ENCODE data around the gene EVA1A. TPM values are rescaled to one million over a fixed set of nuclear protein-coding genes. Genes with fewer than 3 reads are reported as not detected.

Gene EVA1A
- total and polyA plus RNA-seq, 12 donors, result 0.17 to 3.4 (median 0.99) TPM

DNA sequence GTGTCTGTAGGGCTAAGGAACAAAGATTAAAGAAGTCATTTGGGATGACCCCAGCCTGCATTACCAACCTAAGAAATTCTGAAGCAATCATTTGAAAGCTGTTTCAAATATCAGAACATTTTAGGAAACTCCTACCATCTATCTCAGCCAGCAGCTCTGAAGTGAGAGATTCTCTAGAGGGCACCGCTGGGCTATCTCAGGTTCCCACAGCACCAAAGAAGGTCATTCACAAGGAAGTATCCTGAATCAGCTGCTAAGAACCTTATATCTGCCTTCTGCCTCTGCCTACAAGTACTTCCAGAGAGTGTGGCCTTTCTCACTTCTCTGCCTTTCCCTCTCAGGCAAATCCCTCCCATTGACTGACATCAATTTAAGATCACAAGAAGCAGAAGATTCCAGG lies 13.4 kb upstream of the EVA1A start:
- Histone ChIP-seq H3K4me1 (peaks cover 0 to 8% (median 3%) of the 10 kb centered on the region in 9 donors), H3K27ac (no peak overlapping the region), H3K36me3 (no peaks in the 10 kb centered on the region), H3K27me3 (no peaks in the 10 kb centered on the region), H3K9me3 (peaks cover 0 to 10% (median 0%) of the 10 kb centered on the region in 11 donors), H3K4me3 (no peak overlapping the region)
- ATAC-seq (no peak), DNase-seq (no peak)
- TF ChIP-seq, protein P1, sequence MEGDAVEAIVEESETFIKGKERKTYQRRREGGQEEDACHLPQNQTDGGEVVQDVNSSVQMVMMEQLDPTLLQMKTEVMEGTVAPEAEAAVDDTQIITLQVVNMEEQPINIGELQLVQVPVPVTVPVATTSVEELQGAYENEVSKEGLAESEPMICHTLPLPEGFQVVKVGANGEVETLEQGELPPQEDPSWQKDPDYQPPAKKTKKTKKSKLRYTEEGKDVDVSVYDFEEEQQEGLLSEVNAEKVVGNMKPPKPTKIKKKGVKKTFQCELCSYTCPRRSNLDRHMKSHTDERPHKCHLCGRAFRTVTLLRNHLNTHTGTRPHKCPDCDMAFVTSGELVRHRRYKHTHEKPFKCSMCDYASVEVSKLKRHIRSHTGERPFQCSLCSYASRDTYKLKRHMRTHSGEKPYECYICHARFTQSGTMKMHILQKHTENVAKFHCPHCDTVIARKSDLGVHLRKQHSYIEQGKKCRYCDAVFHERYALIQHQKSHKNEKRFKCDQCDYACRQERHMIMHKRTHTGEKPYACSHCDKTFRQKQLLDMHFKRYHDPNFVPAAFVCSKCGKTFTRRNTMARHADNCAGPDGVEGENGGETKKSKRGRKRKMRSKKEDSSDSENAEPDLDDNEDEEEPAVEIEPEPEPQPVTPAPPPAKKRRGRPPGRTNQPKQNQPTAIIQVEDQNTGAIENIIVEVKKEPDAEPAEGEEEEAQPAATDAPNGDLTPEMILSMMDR (IDR thresholded peaks at IDR 0.05), result no peak
- intact Hi-C loops (cut with DNase I), result no loop called here
- WGBS, 2 donors, result 78 to 89% methylated on average over 1 of the region's 1 CpG

DNA sequence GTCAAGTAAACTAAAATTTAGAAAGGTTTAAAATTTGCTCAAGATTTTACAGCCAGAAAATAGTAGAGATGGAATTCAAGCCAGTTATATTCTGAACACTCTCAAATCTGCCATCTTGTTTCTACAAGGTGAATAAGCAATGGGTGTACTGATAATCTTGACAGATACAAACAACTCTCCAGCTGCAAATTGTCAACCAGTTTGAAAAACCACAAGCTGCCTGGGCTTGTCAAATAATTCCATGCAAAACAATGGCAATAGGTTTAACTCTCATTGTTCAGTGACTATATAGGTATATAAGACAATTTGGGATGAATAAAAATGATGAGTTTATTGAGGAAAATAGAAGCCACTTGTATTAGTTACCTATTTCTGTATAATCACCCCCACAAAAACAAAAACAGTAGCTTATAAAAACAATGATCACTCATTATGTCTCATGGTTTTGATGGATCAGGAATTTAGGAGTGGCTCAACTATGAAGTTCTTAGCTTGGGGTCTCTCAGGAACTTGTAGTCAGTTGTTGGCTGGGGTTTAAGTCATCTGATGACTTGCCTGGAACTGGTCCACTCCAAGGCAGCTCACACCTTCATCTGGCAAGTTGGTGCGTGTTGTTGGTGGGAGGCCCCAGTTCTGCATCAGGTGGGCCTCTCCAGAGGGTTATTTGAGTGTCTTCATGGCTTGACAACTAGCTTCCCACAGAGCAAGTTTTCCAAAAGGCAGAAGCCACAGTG lies 12.6 kb upstream of the EVA1A start:
- DNase-seq, result no peak
- Histone ChIP-seq H3K27me3 (no peaks in the 10 kb centered on the region), H3K4me3 (no peak overlapping the region), H3K36me3 (no peaks in the 10 kb centered on the region), H3K9me3 (peaks cover 0 to 10% (median 0%) of the 10 kb centered on the region in 11 donors), H3K27ac (no peak overlapping the region), H3K4me1 (peaks cover 0 to 8% (median 3%) of the 10 kb centered on the region in 9 donors)
- WGBS, 2 donors, result 90 to 93% methylated on average over 1 of the region's 1 CpG
- intact Hi-C loops (cut with DNase I), result no loop called here
- TF ChIP-seq, protein P1 (IDR thresholded peaks at IDR 0.05), result no peak
- no peak for ATAC-seq

DNA sequence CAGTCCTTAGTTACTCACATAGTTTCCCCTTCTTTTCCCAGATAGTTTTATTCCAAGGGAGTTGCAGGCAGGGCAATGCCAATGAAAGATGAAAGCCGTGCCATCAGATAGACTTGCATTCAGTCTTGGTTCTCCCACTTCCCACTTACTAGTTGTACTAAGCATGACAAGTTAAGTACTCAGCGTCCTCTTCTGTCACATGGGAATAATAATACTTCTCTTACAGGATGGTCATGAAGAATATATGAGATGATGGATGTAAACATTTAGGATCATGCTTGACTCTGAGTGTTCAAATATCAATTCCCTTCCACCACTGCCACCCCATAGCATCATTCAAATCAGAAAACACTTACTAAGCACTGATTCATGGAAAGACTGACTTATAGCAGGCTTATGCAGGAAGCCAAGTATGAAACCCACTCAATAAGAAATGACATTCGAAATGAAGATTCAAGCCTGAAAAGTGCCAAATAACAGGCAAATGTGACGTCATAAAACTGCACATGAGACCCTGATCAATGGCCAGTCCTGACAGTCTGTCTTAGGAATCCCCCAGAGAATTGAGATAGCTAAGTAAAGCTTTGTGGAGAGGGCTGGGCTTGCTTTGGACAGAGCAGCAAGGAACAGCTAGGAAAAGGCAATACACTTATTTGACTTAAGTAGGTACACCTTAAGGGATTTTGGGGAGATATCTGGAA lies 11.1 kb upstream of the EVA1A start:
- intact Hi-C loops (cut with DNase I), result no loop called here
- Histone ChIP-seq H3K9me3 (peaks cover 0 to 10% (median 0%) of the 10 kb centered on the region in 11 donors), H3K27ac (no peak overlapping the region), H3K36me3 (no peaks in the 10 kb centered on the region), H3K27me3 (no peaks in the 10 kb centered on the region), H3K4me3 (no peak overlapping the region), H3K4me1 (peaks cover 0 to 8% (median 3%) of the 10 kb centered on the region in 9 donors)
- no peak for ATAC-seq
- 84 to 85% methylated on average over 4 of the region's 4 CpGs for WGBS, 2 donors
- TF ChIP-seq, protein P1 (IDR thresholded peaks at IDR 0.05), result no peak
- no peak for DNase-seq

GRCh38 chr2:75570948-75571729 lies 10.4 kb upstream of the EVA1A start:
- H3K9me3 ChIP-seq, result peaks cover 0 to 10% (median 0%) of the 10 kb centered on the region in 11 donors
- TF ChIP-seq, protein P1 (IDR thresholded peaks at IDR 0.05), result no peak
- ATAC-seq (peak in 7 of 8 donors; percentile 20 to 83 (median 58)), DNase-seq (peak in 1 of 2 donors; percentile 31)
- no peaks in the 10 kb centered on the region for H3K27me3 ChIP-seq
- intact Hi-C loops (cut with DNase I), result no loop called here
- no peaks in the 10 kb centered on the region for H3K36me3 ChIP-seq
- peaks cover 0 to 8% (median 3%) of the 10 kb centered on the region in 9 donors for H3K4me1 ChIP-seq
- 40 to 47% methylated on average over 7 of the region's 7 CpGs for WGBS, 2 donors
- no peak overlapping the region for H3K4me3 ChIP-seq
- H3K27ac ChIP-seq, result no peak overlapping the region

Measured in heart right ventricle (tissue), 16 donors.